Adrenal gland (tissue), 12 donors: Measurements from ENCODE around the gene SNX9. TPM values are rescaled to one million over a fixed set of nuclear protein-coding genes. Genes with fewer than 3 reads are reported as not detected.
"Not testable (repeated sequence)": the region's sequence is repeated elsewhere in the genome, so short reads cannot be mapped to it uniquely, and the experiment has no call there.

Experiments used
- DNase-seq, 7 donors: peaks; one replicate each; pipeline ENCODE4 v3.0.0-alpha.2; 2019 to 2020
- H3K27ac ChIP-seq, 5 donors: fragments of 200-600 bp; sonication (generic) in 4 of 5; 1 replicate in 3 of 5; 2 replicates in 2 of 5; pipeline versions ENCODE4 v1.5.1 to v1.8.0; 2016 to 2020; ENCODE audit warnings: mild to moderate bottlenecking in 1 of 5
- H3K27me3 ChIP-seq: fragments of 200-600 bp; 2 replicates; pipeline ENCODE4 v1.8.0; 2021
- H3K36me3 ChIP-seq, 2 donors: fragments of 200-600 bp; replicated peaks in 1 of 2; 1 replicate in 1 of 2; 2 replicates in 1 of 2; pipeline versions ENCODE4 v1.5.1 to v1.8.0; 2018 to 2022
- H3K4me1 ChIP-seq, 2 donors: fragments of 200-600 bp; replicated peaks in 1 of 2; 1 replicate in 1 of 2; 2 replicates in 1 of 2; pipeline versions ENCODE4 v1.5.1 to v1.8.0; 2018 to 2021
- H3K4me3 ChIP-seq, 4 donors: fragments of 200-600 bp; sonication (generic) in 3 of 4; one replicate each; pipeline ENCODE4 v1.5.1; 2016 to 2018
- H3K9me3 ChIP-seq, 3 donors: fragments of 200-600 bp; sonication (generic) in 1 of 3; replicated peaks in 1 of 3; 1 replicate in 2 of 3; 2 replicates in 1 of 3; pipeline versions ENCODE4 v1.5.1 to v1.8.0; 2016 to 2021
- CTCF ChIP-seq, 6 experiments: fragments of 450-650 bp in 4 of 6; fragments of 200-600 bp in 2 of 6; sonication (generic) in 1 of 6; IDR thresholded peaks; 1 replicate in 5 of 6; 2 replicates in 1 of 6; pipeline versions ENCODE4 v1.5.1 to v1.8.0; 2016 to 2021; ENCODE audit warnings: antibody characterized with exemption in 6 of 6, mild to moderate bottlenecking in 2 of 6, moderate library complexity in 1 of 6
- POLR2A ChIP-seq, 2 donors: fragments of 450-650 bp; IDR thresholded peaks; one replicate each; pipeline ENCODE4 v1.6.1; 2017; ENCODE audit warnings: antibody characterized with exemption in 2 of 2, mild to moderate bottlenecking in 2 of 2, moderate library complexity in 1 of 2
- WGBS, 4 donors: extraction: QIAGEN DNeasy Blood & Tissue Kit in 2 of 4; methylation state at CpG; one replicate each; pipeline versions ENCODE4 v1.1.5 to v1.1.7; 2013 to 2017; 5-methylcytosine and 5-hydroxymethylcytosine counted together
- intact Hi-C, 2 donors: fragments of 100-400 bp; cut with DNase I; formaldehyde crosslinking; loops; one replicate each; pipeline versions ENCODE4 v1.14.1 to v1.15.0; 2022 to 2023
- polyA plus RNA-seq, 3 donors: library from polyadenylated mRNA; stranded (reverse); fragments of 200-250 nt in 2 of 3; fragments of 350-450 nt in 1 of 3; fragmentation: Illumina TruSeq in 1 of 3; extraction: RNeasy Lipid Tissue Mini Kit (QIAGEN cat#74804) in 1 of 3; gene quantifications; one replicate each; pipeline ENCODE4 v1.2.3, GENCODE V29; 2013 to 2014
- total RNA-seq, 9 donors: library from RNA; depleted of rRNA in 4 of 9; stranded (reverse); fragments of >200 nt in 4 of 9; fragments of 120-200 nt in 1 of 9; fragmentation: NEBNext Ultra II Directional in 1 of 9; extraction: Animal tissue kit (Norgen Biotek cat#: 25700) in 1 of 9; gene quantifications; one replicate each; pipeline versions ENCODE4 v1.1.0 to v1.2.4, GENCODE V29; 2013 to 2023
- donor health status: healthy with polysubstance abuse.
- donor health status: Bipolar disorder and iron deficiency.
- donor health status: DM: yes; HTN: yes; CAD: no.
- donor health status: DM: no; HTN: no; CAD: no.
- donor health status: DM: no; HTN: no; CAD: no.
- donor health status: DM: yes; HTN: yes; CAD: no.

Gene SNX9
- total and polyA plus RNA-seq, 12 donors: 27.7 to 59.6 (median 50.4) TPM

- no peak overlapping the region for H3K27ac ChIP-seq
- no peak for TF ChIP-seq POLR2A (IDR thresholded peaks at IDR 0.05)
- TF ChIP-seq CTCF (IDR thresholded peaks at IDR 0.05): no peak
- peaks cover 0 to 51% of the 10 kb centered on the region in 2 donors for H3K36me3 ChIP-seq
- H3K27me3 ChIP-seq: no peaks in the 10 kb centered on the region
- no peak overlapping the region for H3K4me3 ChIP-seq
- H3K4me1 ChIP-seq: no peaks in the 10 kb centered on the region
- 86 to 92% (median 89%) methylated on average over 10 to 14 of the region's 14 CpGs for WGBS, 4 donors
- H3K9me3 ChIP-seq: no peaks in the 10 kb centered on the region
- intact Hi-C loops: no loop called here
- no peak for DNase-seq
Measured at GRCh38 chr6:157944983-157945931, 122.2 kb downstream of the SNX9 start.

GRCh38 chr6:157946053-157946617, 123.1 kb downstream of the SNX9 start:
- H3K4me3 ChIP-seq: no peak overlapping the region
- WGBS, 4 donors: 84 to 87% (median 85%) methylated on average over 6 of the region's 6 CpGs
- H3K4me1 ChIP-seq: no peaks in the 10 kb centered on the region
- TF ChIP-seq POLR2A (IDR thresholded peaks at IDR 0.05) (no peak), CTCF (IDR thresholded peaks at IDR 0.05) (no peak)
- H3K9me3 ChIP-seq: no peaks in the 10 kb centered on the region
- no peaks in the 10 kb centered on the region for H3K27me3 ChIP-seq
- H3K36me3 ChIP-seq: peaks cover 0 to 42% of the 10 kb centered on the region in 2 donors
- H3K27ac ChIP-seq: no peak overlapping the region
- intact Hi-C loops: no loop called here
- DNase-seq: no peak

- Histone ChIP-seq H3K9me3 (no peaks in the 10 kb centered on the region), H3K27me3 (no peaks in the 10 kb centered on the region), H3K36me3 (peaks cover 0 to 33% of the 10 kb centered on the region in 2 donors), H3K27ac (no peak overlapping the region), H3K4me3 (no peak overlapping the region), H3K4me1 (no peaks in the 10 kb centered on the region)
- WGBS, 4 donors: 39 to 56% (median 48%) methylated on average over 3 to 5 of the region's 5 CpGs
- intact Hi-C loops: no loop called here
- peak in 5 of 6 experiments; percentile 24 to 55 (median 50) for TF ChIP-seq CTCF (IDR thresholded peaks at IDR 0.05)
- no peak for TF ChIP-seq POLR2A (IDR thresholded peaks at IDR 0.05)
- DNase-seq: no peak
Measured at GRCh38 chr6:157946865-157947532, 124.0 kb downstream of the SNX9 start.

GRCh38 chr6:157950899-157951298, 127.9 kb downstream of the SNX9 start:
- H3K4me1 ChIP-seq, H3K36me3 ChIP-seq, DNase-seq, H3K27ac ChIP-seq, H3K4me3 ChIP-seq, H3K27me3 ChIP-seq, H3K9me3 ChIP-seq, intact Hi-C loops: not testable (repeated sequence)
- WGBS, 4 donors: 71 to 87% (median 80%) methylated on average over 1 of the region's 1 CpG
